Right lobe of liver (tissue), 4 donors: ENCODE measurements around the gene TGFBR3.

Experiments used
- POLR2A ChIP-seq: fragments of 450-650 bp; IDR thresholded peaks from one replicate; pipeline ENCODE4 v1.6.1; 2017; ENCODE audit warnings: antibody characterized with exemption, mild to moderate bottlenecking
- TF ChIP-seq, protein P1 (sequence below), 4 donors: fragments of 200-600 bp in 3 of 4; fragments of 450-650 bp in 1 of 4; IDR thresholded peaks; one replicate each; pipeline versions ENCODE4 v1.5.1 to v1.8.0; 2016 to 2022; ENCODE audit warnings: antibody characterized with exemption in 4 of 4, mild to moderate bottlenecking in 2 of 4
- donor health status: DM: no; HTN: no; CAD: no.
- donor health status: DM: no; HTN: no; CAD: no.
- donor health status: DM: no; HTN: yes; CAD: no.

- TF ChIP-seq, protein P1, sequence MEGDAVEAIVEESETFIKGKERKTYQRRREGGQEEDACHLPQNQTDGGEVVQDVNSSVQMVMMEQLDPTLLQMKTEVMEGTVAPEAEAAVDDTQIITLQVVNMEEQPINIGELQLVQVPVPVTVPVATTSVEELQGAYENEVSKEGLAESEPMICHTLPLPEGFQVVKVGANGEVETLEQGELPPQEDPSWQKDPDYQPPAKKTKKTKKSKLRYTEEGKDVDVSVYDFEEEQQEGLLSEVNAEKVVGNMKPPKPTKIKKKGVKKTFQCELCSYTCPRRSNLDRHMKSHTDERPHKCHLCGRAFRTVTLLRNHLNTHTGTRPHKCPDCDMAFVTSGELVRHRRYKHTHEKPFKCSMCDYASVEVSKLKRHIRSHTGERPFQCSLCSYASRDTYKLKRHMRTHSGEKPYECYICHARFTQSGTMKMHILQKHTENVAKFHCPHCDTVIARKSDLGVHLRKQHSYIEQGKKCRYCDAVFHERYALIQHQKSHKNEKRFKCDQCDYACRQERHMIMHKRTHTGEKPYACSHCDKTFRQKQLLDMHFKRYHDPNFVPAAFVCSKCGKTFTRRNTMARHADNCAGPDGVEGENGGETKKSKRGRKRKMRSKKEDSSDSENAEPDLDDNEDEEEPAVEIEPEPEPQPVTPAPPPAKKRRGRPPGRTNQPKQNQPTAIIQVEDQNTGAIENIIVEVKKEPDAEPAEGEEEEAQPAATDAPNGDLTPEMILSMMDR (IDR thresholded peaks at IDR 0.05), result no peak
- no peak for TF ChIP-seq POLR2A
Measured at GRCh38 chr1:91732291-91733107, 153.5 kb downstream of the TGFBR3 start.
